GM20000 (cell line): Measurements from ENCODE around the gene SELENOM.

Experiments
- DNase-seq: peaks from one replicate; pipeline ENCODE4 v3.0.0; 2012; ENCODE audit warnings: low spot score
- TF ChIP-seq, protein P1 (sequence below): IDR thresholded peaks from 2 replicates; pipeline ENCODE4 v1.5.1; 2012; ENCODE audit warnings: mild to moderate bottlenecking, control low read depth; ENCODE audit errors: extremely low read depth, missing control alignments

SELENOM gene

GRCh38 chr22:31084811-31085492, 22.4 kb downstream of the SELENOM start:
- DNase-seq, result peak; percentile 97
- TF ChIP-seq, protein P1, sequence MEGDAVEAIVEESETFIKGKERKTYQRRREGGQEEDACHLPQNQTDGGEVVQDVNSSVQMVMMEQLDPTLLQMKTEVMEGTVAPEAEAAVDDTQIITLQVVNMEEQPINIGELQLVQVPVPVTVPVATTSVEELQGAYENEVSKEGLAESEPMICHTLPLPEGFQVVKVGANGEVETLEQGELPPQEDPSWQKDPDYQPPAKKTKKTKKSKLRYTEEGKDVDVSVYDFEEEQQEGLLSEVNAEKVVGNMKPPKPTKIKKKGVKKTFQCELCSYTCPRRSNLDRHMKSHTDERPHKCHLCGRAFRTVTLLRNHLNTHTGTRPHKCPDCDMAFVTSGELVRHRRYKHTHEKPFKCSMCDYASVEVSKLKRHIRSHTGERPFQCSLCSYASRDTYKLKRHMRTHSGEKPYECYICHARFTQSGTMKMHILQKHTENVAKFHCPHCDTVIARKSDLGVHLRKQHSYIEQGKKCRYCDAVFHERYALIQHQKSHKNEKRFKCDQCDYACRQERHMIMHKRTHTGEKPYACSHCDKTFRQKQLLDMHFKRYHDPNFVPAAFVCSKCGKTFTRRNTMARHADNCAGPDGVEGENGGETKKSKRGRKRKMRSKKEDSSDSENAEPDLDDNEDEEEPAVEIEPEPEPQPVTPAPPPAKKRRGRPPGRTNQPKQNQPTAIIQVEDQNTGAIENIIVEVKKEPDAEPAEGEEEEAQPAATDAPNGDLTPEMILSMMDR, result peak; percentile 74

- TF ChIP-seq, protein P1, result no peak
- DNase-seq, result no peak
These were observed 23.2 kb downstream of the SELENOM start for GRCh38 chr22:31083923-31084810.

GRCh38 chr22:31083377-31083768, 24.0 kb downstream of the SELENOM start:
- DNase-seq, result no peak
- TF ChIP-seq, protein P1, result no peak

- TF ChIP-seq, protein P1, result peak; percentile 27
- no peak for DNase-seq
These were observed 24.6 kb downstream of the SELENOM start for GRCh38 chr22:31082606-31083376.

DNA sequence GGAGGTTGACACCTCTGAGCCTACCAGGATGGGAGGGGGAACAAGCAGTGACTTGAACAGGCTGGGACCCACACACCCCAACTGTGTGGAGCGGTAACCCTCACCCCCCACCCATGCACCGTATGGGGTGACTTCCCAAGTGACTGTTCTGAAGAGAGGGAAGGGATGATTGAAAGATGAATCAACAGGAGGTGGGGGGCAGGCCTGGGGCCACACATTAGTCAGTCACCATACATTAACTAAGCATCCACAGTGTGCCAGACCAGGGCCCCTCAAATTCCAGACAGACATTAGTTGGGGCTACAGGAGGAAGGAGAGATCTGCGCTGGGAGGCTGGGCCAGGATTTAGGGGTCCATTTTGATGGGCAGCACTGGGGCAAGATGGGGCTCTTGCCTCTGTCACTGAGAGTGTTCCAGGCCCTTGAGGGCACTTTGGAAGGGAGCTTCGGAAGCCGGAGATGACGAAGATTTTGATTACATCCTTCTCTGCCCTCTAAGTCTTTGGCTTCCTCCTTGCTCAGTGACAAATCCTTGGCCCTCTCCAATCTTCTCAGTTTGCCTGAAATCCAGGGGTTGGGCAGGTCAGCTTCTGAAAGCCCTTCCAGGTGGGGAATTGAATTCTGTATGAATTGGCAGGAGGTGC, 25.3 kb downstream of the SELENOM start:
- no peak for DNase-seq
- TF ChIP-seq, protein P1, result no peak

GRCh38 chr22:31080848-31081649, 26.3 kb downstream of the SELENOM start, which contains the start of gene SMTN:
SMTN (plus strand) TSS chr22:31081318; CDS start chr22:31083259, 1,941 bp downstream.
- TF ChIP-seq, protein P1, result no peak
- DNase-seq, result peak; percentile 93
